H4 (cell line): Measurements from ENCODE around the gene CRTC2. TPM values are rescaled to one million over a fixed set of nuclear protein-coding genes. Genes with fewer than 3 reads are reported as not detected.

Experiments used
- DNase-seq: peaks from one replicate; pipeline ENCODE4 v3.0.0-alpha.2; 2015; ENCODE audit warnings: low spot score
- total RNA-seq: library from RNA; depleted of rRNA; stranded (reverse); fragments of >200 nt; shearing (Covaris generic); gene quantifications from 2 replicates; pipeline ENCODE4 v1.2.3, GENCODE V29; 2014

CRTC2 gene
- total RNA-seq, 1 experiment from 2014 or later: 6.5 TPM

- DNase-seq: no peak
These were observed 14.7 kb upstream of the CRTC2 start for GRCh38 chr1:153973071-153973470.

- no peak for DNase-seq
These were observed 11.9 kb upstream of the CRTC2 start for GRCh38 chr1:153970346-153970745.

- DNase-seq: no peak
These were observed 10.6 kb upstream of the CRTC2 start for GRCh38 chr1:153968972-153969371.

GRCh38 chr1:153968408-153968807, 10.0 kb upstream of the CRTC2 start:
- DNase-seq: no peak

- DNase-seq: no peak
These were observed 9.6 kb upstream of the CRTC2 start for GRCh38 chr1:153968000-153968363.

GRCh38 chr1:153967107-153967999, 8.9 kb upstream of the CRTC2 start, which contains the start of gene CREB3L4:
TSS of gene CREB3L4 (plus strand) at chr1:153967902. CDS start at chr1:153968526, 624 bp downstream.
- peak; percentile 98 for DNase-seq

- no peak for DNase-seq
These were observed 5.5 kb upstream of the CRTC2 start for GRCh38 chr1:153963850-153964331.

- peak; percentile 96 for DNase-seq
These were observed 4.8 kb upstream of the CRTC2 start, which contains the start of gene SLC39A1 for GRCh38 chr1:153963030-153963849. TSS of gene SLC39A1 (minus strand) at chr1:153963537. CDS start at chr1:153962715, 822 bp downstream.

- DNase-seq: no peak
These were observed 3.9 kb upstream of the CRTC2 start for GRCh38 chr1:153962088-153963029.

GRCh38 chr1:153961421-153961820, 3.0 kb upstream of the CRTC2 start:
- DNase-seq: no peak

- no peak for DNase-seq
These were observed 1.8 kb upstream of the CRTC2 start for GRCh38 chr1:153960206-153960605.

- DNase-seq: no peak
These were observed 1.0 kb upstream of the CRTC2 start for GRCh38 chr1:153959454-153959853.

GRCh38 chr1:153958961-153959260, 499 bp upstream of the CRTC2 start:
- DNase-seq: no peak

- no peak for DNase-seq
These were observed 685 bp downstream of the CRTC2 start for GRCh38 chr1:153957744-153958110.

GRCh38 chr1:153956997-153957715, 1.3 kb downstream of the CRTC2 start:
- DNase-seq: no peak

- DNase-seq: no peak
These were observed 3.6 kb downstream of the CRTC2 start for GRCh38 chr1:153954826-153955225.

GRCh38 chr1:153953859-153954365, 4.5 kb downstream of the CRTC2 start:
- no peak for DNase-seq

GRCh38 chr1:153951801-153952200, 6.6 kb downstream of the CRTC2 start:
- DNase-seq: no peak

- DNase-seq: no peak
These were observed 7.2 kb downstream of the CRTC2 start for GRCh38 chr1:153951183-153951582.

- peak; percentile 55 for DNase-seq
These were observed 11.7 kb downstream of the CRTC2 start, which contains the start of gene DENND4B for GRCh38 chr1:153946622-153947241. TSS of gene DENND4B (minus strand) at chr1:153946718. CDS start at chr1:153944374, 2,344 bp downstream.
